GM12891 (cell line): ENCODE data around the gene FAM120AOS. TPM values are rescaled to one million over a fixed set of nuclear protein-coding genes. Genes with fewer than 3 reads are reported as not detected.

Experiments used
- DNase-seq: peaks from one replicate; pipeline ENCODE4 v3.0.0; 2011; ENCODE audit warnings: low spot score; ENCODE audit not compliant: insufficient read length
- FAIRE-seq: peaks from 2 replicates; lab custom pipeline; 2011; peaks lifted over from hg19 to GRCh38; lab: Jason Lieb, UNC
- PAX5 ChIP-seq: IDR thresholded peaks from 2 replicates; pipeline ENCODE4 v1.6.1; 2011; ENCODE audit warnings: low read length, moderate library complexity, mild to moderate bottlenecking; ENCODE audit not compliant: insufficient read depth, severe bottlenecking
- POLR2A ChIP-seq: IDR thresholded peaks from 2 replicates; pipeline ENCODE4 v1.6.1; 2011; ENCODE audit warnings: low read depth, low read length, control low read depth
- POLR2AphosphoS5 ChIP-seq: IDR thresholded peaks from 2 replicates; pipeline ENCODE4 v1.6.1; 2011; ENCODE audit warnings: low read depth, low read length, control low read depth
- POU2F2 ChIP-seq: IDR thresholded peaks from 2 replicates; pipeline ENCODE4 v1.6.1; 2011; ENCODE audit warnings: low read depth, mild to moderate bottlenecking, control low read depth, low read length, moderate library complexity
- SPI1 ChIP-seq: IDR thresholded peaks from 2 replicates; pipeline ENCODE4 v1.6.1; 2011; ENCODE audit warnings: low read depth, low read length, control low read depth
- TAF1 ChIP-seq: IDR thresholded peaks from 2 replicates; pipeline ENCODE4 v1.6.1; 2011; ENCODE audit warnings: low read depth, low read length, control low read depth
- polyA plus RNA-seq: library from polyadenylated mRNA; unstranded; fragments of >200 nt; gene quantifications from one replicate; pipeline ENCODE4 v1.2.1, GENCODE V29; 2012; ENCODE audit warnings: low read depth, missing spikeins, inconsistent platforms; ENCODE audit not compliant: missing spikeins

FAM120AOS gene
- 27.7 TPM for polyA plus RNA-seq

GRCh38 chr9:93453047-93453914 lies at the start of gene FAM120AOS:
FAM120AOS (minus strand) TSS chr9:93453581; CDS start chr9:93452709, 872 bp downstream.
- TF ChIP-seq POU2F2 (peak; percentile 59; the same call in 1 of the 2 replicates), TAF1 (peak; percentile 69), POLR2AphosphoS5 (0 out of 2 replicates have a peak, but pooled peaks have one; percentile 52), PAX5 (no peak), SPI1 (peak; percentile 89), POLR2A (peak; percentile 32; the same call in 1 of the 2 replicates)
- DNase-seq, result peak; percentile 56
- FAIRE-seq, result peak; percentile 97

GRCh38 chr9:93501406-93501805 lies 48.0 kb upstream of the FAM120AOS start:
- FAIRE-seq (peak; percentile 23), DNase-seq (no peak)
- TF ChIP-seq POU2F2 (no peak), SPI1 (no peak), TAF1 (no peak)

GRCh38 chr9:93500571-93501298 lies 47.4 kb upstream of the FAM120AOS start:
- FAIRE-seq (no peak), DNase-seq (no peak)
- TF ChIP-seq POU2F2, result no peak
- no peak for TF ChIP-seq POLR2A
- TF ChIP-seq SPI1, result no peak
- TF ChIP-seq POLR2AphosphoS5, result no peak
- TF ChIP-seq TAF1, result no peak
- no peak for TF ChIP-seq PAX5

DNA sequence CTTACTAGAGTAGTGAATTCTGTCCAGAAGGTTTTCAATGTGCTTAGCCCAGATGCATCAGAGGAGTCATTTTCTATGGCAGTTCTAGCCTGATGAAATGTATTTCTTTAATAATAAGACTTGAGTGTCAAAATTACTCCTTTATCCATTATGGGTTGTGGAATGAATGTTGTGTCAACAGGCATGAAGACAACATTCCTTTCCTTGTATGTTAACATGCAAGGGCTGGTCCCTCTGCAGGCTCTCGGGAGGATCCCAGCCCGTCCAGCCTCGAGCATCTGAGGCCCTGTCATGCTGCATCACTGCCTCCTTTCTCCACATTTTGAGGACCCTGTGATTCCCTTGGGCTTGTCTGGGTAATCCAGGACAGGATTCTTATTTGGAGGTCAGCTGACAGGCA lies 42.9 kb upstream of the FAM120AOS start:
- TF ChIP-seq POLR2A (no peak), SPI1 (no peak), POU2F2 (no peak), TAF1 (no peak)
- FAIRE-seq (no peak), DNase-seq (no peak)

GRCh38 chr9:93493949-93494348 lies 40.6 kb upstream of the FAM120AOS start:
- no peak for DNase-seq
- TF ChIP-seq SPI1 (no peak), PAX5 (no peak), POU2F2 (no peak), POLR2A (no peak), POLR2AphosphoS5 (no peak), TAF1 (no peak)
- FAIRE-seq, result no peak

DNA sequence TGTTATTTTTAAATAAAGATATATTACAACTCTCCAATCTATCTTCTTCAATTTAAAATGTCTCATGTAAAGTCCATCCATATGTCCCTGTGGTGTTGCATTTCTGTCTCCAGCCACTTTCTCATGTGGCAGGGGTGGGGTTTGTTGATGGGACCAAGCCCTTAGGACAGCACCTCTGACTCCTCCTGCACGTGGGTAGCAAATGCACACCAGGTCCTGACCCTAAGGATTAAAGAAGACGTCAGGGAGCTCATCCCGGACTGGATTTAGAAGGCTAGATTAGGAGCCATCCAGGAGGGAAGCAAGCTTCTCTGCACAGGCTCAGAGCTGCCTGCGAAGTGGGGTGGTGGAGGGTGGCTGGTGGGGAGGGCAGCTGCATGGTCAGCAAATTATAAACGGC lies 38.9 kb upstream of the FAM120AOS start:
- FAIRE-seq (no peak), DNase-seq (no peak)
- TF ChIP-seq SPI1 (no peak), PAX5 (no peak), POLR2AphosphoS5 (no peak), POLR2A (no peak), TAF1 (no peak), POU2F2 (no peak)

GRCh38 chr9:93491593-93492232 lies 38.3 kb upstream of the FAM120AOS start:
- DNase-seq (no peak), FAIRE-seq (no peak)

GRCh38 chr9:93488244-93488643 lies 34.9 kb upstream of the FAM120AOS start:
- TF ChIP-seq POLR2AphosphoS5 (no peak), POU2F2 (no peak), POLR2A (no peak), TAF1 (no peak), PAX5 (no peak), SPI1 (no peak)
- DNase-seq (no peak), FAIRE-seq (no peak)

More at GRCh38 chr9:93491593-93492232, 38.3 kb upstream of the FAM120AOS start:
- TF ChIP-seq POLR2A (no peak), PAX5 (no peak), POU2F2 (no peak)

- DNase-seq, result no peak
- FAIRE-seq, result no peak
- TF ChIP-seq PAX5 (no peak), POLR2A (no peak), POU2F2 (no peak), POLR2AphosphoS5 (no peak), SPI1 (no peak)
Observed at GRCh38 chr9:93486268-93486667, 32.9 kb upstream of the FAM120AOS start.
